MM.1S (cell line): ENCODE data around the gene FOXN3.

Experiments
- EZH2 ChIP-seq: fragments of 300-600 bp; sonication (generic); optimal IDR thresholded peaks from 2 replicates; pipeline ENCODE3; 2017; ENCODE audit warnings: low read depth, mild to moderate bottlenecking, antibody characterized with exemption, low read length, mixed read lengths
- TF ChIP-seq, protein P1 (sequence below): fragments of 300-600 bp; sonication (generic); IDR thresholded peaks from 2 replicates; pipeline ENCODE4 v1.5.1; 2016; ENCODE audit warnings: antibody characterized with exemption, low read length, mixed read lengths

DNA sequence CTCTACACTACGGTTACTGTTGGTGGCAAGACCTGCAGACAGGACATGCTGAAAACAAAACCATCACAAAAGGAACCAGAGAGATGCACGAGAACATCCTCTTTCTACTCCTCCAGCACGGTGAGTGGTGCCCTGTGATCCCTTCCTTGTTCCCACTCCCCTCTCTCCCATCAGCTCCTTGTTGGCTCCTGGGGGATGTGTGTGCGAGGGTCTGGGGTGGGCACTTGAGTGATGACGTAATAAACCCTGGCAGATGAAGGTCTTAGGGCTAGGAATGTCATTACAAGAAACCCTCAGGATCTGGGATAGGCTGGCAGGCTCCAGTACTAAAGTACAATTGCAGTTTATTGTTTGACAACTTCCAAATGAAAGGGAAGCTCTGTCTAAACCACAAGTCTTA, 261.5 kb downstream of the FOXN3 start:
- TF ChIP-seq, protein P1, sequence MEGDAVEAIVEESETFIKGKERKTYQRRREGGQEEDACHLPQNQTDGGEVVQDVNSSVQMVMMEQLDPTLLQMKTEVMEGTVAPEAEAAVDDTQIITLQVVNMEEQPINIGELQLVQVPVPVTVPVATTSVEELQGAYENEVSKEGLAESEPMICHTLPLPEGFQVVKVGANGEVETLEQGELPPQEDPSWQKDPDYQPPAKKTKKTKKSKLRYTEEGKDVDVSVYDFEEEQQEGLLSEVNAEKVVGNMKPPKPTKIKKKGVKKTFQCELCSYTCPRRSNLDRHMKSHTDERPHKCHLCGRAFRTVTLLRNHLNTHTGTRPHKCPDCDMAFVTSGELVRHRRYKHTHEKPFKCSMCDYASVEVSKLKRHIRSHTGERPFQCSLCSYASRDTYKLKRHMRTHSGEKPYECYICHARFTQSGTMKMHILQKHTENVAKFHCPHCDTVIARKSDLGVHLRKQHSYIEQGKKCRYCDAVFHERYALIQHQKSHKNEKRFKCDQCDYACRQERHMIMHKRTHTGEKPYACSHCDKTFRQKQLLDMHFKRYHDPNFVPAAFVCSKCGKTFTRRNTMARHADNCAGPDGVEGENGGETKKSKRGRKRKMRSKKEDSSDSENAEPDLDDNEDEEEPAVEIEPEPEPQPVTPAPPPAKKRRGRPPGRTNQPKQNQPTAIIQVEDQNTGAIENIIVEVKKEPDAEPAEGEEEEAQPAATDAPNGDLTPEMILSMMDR = no peak
- TF ChIP-seq EZH2 = no peak
